ENCODE results near the gene P2RX1.

The P2RX1 gene
- 0.72 to 24.9 reads per million in 2 donors for total RNA-seq

- no peak for DNase-seq
Measured at GRCh38 chr17:3915995-3916696, at the start of gene P2RX1. Gene P2RX1 (minus strand): TSS chr17:3916465. CDS start chr17:3916225, 240 bp downstream.

- DNase-seq, result no peak
Measured at GRCh38 chr17:3965118-3965800, 49.0 kb upstream of the P2RX1 start.

- DNase-seq, result peak; percentile 60
Measured at GRCh38 chr17:3964203-3965117, 48.2 kb upstream of the P2RX1 start, which contains the start of gene ATP2A3. Gene ATP2A3 (minus strand): TSS chr17:3964437. CDS start chr17:3964291, 146 bp downstream.

GRCh38 chr17:3963237-3964201 lies 47.3 kb upstream of the P2RX1 start:
- DNase-seq, result peak; percentile 59

- no peak for DNase-seq
Measured at GRCh38 chr17:3962965-3963236, 46.6 kb upstream of the P2RX1 start.

GRCh38 chr17:3962217-3962964 lies 46.1 kb upstream of the P2RX1 start:
- no peak for DNase-seq

GRCh38 chr17:3961564-3962047 lies 45.3 kb upstream of the P2RX1 start:
- DNase-seq, result peak; percentile 40

- DNase-seq, result no peak
Measured at GRCh38 chr17:3960764-3961163, 44.5 kb upstream of the P2RX1 start.

- no peak for DNase-seq
Measured at GRCh38 chr17:3959921-3960601, 43.8 kb upstream of the P2RX1 start.

GRCh38 chr17:3959295-3959899 lies 43.1 kb upstream of the P2RX1 start:
- DNase-seq, result no peak

- DNase-seq, result no peak
Measured at GRCh38 chr17:3957735-3958599, 41.7 kb upstream of the P2RX1 start.

GRCh38 chr17:3956983-3957382 lies 40.7 kb upstream of the P2RX1 start:
- no peak for DNase-seq

GRCh38 chr17:3956327-3956957 lies 40.2 kb upstream of the P2RX1 start:
- DNase-seq, result no peak

GRCh38 chr17:3955673-3955988 lies 39.4 kb upstream of the P2RX1 start:
- DNase-seq, result no peak

GRCh38 chr17:3954976-3955672 lies 38.9 kb upstream of the P2RX1 start:
- no peak for DNase-seq

GRCh38 chr17:3954086-3954485 lies 37.8 kb upstream of the P2RX1 start:
- DNase-seq, result no peak

- no peak for DNase-seq
Measured at GRCh38 chr17:3953542-3953941, 37.3 kb upstream of the P2RX1 start.

- no peak for DNase-seq
Measured at GRCh38 chr17:3952186-3952585, 35.9 kb upstream of the P2RX1 start.
